RWPE2 (cell line): ENCODE results near the gene AQP6.
A peak's percentile ranks its signal among the peaks of the same experiment; 100 is the strongest.

ENCODE experiments used
- ATAC-seq: fragments of 200-7000 bp; cut with Tn5 transposase; 3 replicates; pipeline ENCODE4 v1.9.1; 2021; ENCODE audit warnings: low read depth
- DNase-seq: peaks from one replicate; pipeline ENCODE4 v3.0.0-alpha.2; 2020; ENCODE audit warnings: low spot score
- H3K27ac ChIP-seq: fragments of 450-650 bp; 2 replicates; pipeline ENCODE4 v1.5.1; 2017; ENCODE audit warnings: mild to moderate bottlenecking; ENCODE audit not compliant: poor library complexity, severe bottlenecking
- H3K27me3 ChIP-seq: fragments of 250-450 bp; sonication (Bioruptor Pico); 2 replicates; pipeline ENCODE4 v1.5.1; 2021; ENCODE audit warnings: mild to moderate bottlenecking, moderate library complexity; ENCODE audit not compliant: insufficient read depth, poor library complexity, severe bottlenecking
- H3K36me3 ChIP-seq: fragments of 250-450 bp; sonication (Bioruptor Pico); 2 replicates; pipeline ENCODE4 v1.5.1; 2020; ENCODE audit warnings: low read depth, mild to moderate bottlenecking, moderate library complexity
- H3K4me1 ChIP-seq: fragments of 250-450 bp; sonication (Bioruptor Pico); 2 replicates; pipeline ENCODE4 v1.5.1; 2021; ENCODE audit warnings: mild to moderate bottlenecking, moderate library complexity; ENCODE audit not compliant: insufficient read depth, poor library complexity, severe bottlenecking
- H3K4me3 ChIP-seq: fragments of 250-450 bp; sonication (Bioruptor Pico); 2 replicates; pipeline ENCODE4 v1.5.1; 2021; ENCODE audit warnings: mild to moderate bottlenecking, moderate library complexity; ENCODE audit not compliant: severe bottlenecking
- H3K9me3 ChIP-seq: fragments of 250-450 bp; sonication (Bioruptor Pico); 2 replicates; pipeline ENCODE4 v1.5.1; 2021; ENCODE audit warnings: mild to moderate bottlenecking, moderate library complexity; ENCODE audit not compliant: severe bottlenecking
- TF ChIP-seq, protein P1 (sequence below): fragments of 450-650 bp; IDR thresholded peaks from one replicate; pipeline ENCODE4 v1.5.1; 2017; ENCODE audit warnings: mild to moderate bottlenecking, moderate library complexity; ENCODE audit not compliant: poor library complexity, severe bottlenecking

The AQP6 gene

DNA sequence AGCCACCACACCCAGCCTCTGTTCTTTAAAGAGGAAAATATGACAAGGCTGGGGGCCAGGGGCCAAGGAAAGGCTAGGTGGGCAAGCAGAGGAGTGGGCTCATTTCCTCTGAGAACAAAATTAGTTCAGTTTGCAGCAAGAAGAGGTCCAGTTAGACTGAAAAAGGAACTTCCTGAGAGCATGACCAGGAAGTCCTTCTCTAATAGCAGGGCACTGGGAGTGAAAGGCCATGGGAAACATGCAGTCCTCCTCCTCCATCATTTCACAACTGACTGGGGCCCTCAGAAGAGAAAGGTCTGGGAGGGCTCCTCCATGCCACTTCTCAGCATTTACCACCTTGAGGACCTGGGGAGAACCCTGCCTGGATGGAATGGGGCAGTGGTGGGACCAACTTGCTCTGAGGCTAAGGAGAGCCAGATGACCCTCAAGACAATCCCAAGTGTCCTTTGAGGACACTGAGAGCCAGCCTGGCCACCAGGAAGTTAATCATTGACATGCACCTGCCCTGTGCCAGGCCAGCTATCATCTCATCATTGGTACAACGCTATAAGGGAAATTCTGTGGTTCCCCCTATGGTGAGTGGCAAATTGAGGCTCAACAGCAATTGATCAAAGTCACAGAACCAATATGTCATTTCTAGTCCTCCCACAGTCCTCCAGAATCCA lies 20.2 kb upstream of the AQP6 start:
- Histone ChIP-seq H3K27ac (no peak overlapping the region), H3K27me3 (no peaks in the 10 kb centered on the region), H3K4me1 (no peaks in the 10 kb centered on the region), H3K36me3 (no peaks in the 10 kb centered on the region), H3K4me3 (no peak overlapping the region), H3K9me3 (no peaks in the 10 kb centered on the region)
- DNase-seq (peak; percentile 19), ATAC-seq (no peak)
- TF ChIP-seq, protein P1, sequence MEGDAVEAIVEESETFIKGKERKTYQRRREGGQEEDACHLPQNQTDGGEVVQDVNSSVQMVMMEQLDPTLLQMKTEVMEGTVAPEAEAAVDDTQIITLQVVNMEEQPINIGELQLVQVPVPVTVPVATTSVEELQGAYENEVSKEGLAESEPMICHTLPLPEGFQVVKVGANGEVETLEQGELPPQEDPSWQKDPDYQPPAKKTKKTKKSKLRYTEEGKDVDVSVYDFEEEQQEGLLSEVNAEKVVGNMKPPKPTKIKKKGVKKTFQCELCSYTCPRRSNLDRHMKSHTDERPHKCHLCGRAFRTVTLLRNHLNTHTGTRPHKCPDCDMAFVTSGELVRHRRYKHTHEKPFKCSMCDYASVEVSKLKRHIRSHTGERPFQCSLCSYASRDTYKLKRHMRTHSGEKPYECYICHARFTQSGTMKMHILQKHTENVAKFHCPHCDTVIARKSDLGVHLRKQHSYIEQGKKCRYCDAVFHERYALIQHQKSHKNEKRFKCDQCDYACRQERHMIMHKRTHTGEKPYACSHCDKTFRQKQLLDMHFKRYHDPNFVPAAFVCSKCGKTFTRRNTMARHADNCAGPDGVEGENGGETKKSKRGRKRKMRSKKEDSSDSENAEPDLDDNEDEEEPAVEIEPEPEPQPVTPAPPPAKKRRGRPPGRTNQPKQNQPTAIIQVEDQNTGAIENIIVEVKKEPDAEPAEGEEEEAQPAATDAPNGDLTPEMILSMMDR = no peak

DNA sequence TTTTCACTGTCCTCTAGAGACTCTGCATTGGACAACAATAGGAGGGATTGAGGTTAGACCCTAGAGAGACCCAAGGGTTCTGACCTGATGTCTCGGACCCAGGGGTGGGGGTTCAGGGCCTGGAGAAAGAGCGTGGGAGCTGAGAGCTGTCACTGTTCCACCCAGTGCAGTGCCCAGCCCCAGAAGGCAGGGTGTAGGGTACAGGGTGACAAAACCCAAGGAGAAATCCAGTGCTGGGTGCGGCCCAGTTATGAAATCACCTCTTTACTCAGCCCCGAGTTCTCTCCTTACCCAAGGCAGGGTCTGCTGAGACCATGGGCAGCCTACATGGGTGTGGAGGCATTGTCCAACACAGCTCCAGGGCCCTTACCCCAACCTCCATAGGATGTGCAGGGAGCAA lies 19.6 kb upstream of the AQP6 start:
- DNase-seq (peak; percentile 36), ATAC-seq (no peak; the same call in 2 of the 3 replicates)
- Histone ChIP-seq H3K4me3 (no peak overlapping the region), H3K9me3 (no peaks in the 10 kb centered on the region), H3K27ac (no peak overlapping the region), H3K4me1 (no peaks in the 10 kb centered on the region), H3K36me3 (no peaks in the 10 kb centered on the region), H3K27me3 (no peaks in the 10 kb centered on the region)
- TF ChIP-seq, protein P1 = no peak

DNA sequence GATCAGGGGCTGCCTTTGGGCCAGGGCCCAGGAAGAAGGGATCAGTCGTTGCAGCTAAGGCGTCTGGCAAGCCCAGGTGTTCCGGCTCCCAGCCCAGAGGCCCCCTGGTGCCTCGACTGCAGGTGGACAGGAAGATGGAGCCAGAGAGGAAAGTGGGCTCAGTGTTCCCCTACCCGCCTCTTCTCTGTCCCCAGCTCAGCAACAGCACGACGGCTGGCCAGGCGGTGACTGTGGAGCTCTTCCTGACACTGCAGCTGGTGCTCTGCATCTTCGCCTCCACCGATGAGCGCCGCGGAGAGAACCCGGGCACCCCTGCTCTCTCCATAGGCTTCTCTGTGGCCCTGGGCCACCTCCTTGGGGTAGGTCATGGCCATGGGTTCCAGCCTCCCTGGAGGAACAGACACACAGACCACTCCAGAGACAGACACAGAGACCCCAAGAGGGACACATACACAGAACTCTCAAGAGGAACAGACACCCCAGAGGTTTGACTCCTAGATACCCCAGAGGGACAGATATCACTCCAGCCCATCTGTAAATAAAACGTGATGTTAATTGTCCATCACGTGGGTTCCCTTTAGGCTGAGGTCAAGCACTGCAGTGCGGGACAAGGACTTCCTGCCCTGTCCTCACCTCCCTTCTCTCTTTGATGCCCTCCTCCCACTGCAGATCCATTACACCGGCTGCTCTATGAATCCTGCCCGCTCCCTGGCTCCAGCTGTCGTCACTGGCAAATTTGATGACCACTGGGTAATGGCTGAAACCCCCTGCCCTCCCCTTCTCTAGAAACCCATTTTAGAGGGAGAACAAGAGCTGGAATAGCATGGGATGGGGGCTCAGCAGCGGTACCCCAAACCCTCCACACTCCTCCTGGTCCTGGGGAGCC lies 18.5 kb upstream of the AQP6 start:
- H3K4me1 ChIP-seq = peaks cover under 1% of the 10 kb centered on the region

DNA sequence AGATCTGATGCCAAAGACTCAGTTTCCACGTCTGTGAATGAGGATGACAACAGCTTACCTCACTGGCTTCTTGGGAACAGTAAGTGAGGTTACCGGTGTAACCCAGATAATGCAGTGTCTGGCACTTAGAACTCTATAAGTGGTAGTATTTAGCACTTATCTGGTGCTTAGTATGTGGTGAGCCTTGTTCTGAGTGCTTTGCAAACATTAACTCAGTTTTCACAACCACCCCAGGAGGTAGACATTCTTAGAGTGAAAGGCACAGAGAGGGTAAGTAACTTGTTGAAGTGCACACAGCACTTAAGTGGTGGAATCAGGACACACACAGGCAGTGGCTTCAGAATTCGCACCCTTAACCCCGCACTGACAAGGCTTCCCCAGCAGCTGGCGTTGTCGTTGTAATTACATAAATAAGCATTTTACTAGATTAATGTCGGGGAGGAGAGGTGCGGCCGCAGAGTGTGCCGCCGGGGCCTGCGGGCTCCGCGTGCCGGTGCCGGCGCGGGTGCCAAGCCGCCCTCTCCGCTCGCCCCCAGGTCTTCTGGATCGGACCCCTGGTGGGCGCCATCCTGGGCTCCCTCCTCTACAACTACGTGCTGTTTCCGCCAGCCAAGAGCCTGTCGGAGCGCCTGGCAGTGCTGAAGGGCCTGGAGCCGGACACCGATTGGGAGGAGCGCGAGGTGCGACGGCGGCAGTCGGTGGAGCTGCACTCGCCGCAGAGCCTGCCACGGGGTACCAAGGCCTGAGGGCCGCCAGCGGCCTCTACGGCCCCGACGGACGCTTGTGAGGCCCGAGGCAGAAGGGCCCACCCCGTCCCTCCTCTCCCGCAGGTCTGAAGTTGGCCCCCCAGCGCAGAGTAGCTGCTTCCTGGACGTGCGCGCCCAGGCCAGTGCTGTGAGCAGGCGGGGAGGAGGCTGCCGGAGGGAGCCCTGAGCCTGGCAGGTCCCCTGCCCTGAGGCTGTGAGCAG lies 17.6 kb upstream of the AQP6 start:
- H3K36me3 ChIP-seq = no peaks in the 10 kb centered on the region
- TF ChIP-seq, protein P1 = no peak
- H3K4me3 ChIP-seq = no peak overlapping the region
- H3K9me3 ChIP-seq = no peaks in the 10 kb centered on the region
- ATAC-seq = no peak
- DNase-seq = peak; percentile 44
- H3K27me3 ChIP-seq = no peaks in the 10 kb centered on the region
- H3K27ac ChIP-seq = no peak overlapping the region
- peaks cover 9% of the 10 kb centered on the region for H3K4me1 ChIP-seq

More for the DNA sequence above, 18.5 kb upstream of the AQP6 start:
- TF ChIP-seq, protein P1 = no peak
- Histone ChIP-seq H3K4me3 (no peak overlapping the region), H3K27me3 (no peaks in the 10 kb centered on the region), H3K9me3 (no peaks in the 10 kb centered on the region), H3K36me3 (no peaks in the 10 kb centered on the region), H3K27ac (no peak overlapping the region)
- DNase-seq (peak; percentile 38), ATAC-seq (no peak)
